Fibroblast of lung (primary cell): ENCODE measurements around the gene CNIH1.

ENCODE experiments used
- EZH2 ChIP-seq: IDR thresholded peaks from 2 replicates; pipeline ENCODE4 v1.5.1; 2012; ENCODE audit warnings: low read length, control low read depth, mild to moderate bottlenecking; ENCODE audit errors: missing control alignments
- TF ChIP-seq, protein P1 (sequence below), 2 donors: IDR thresholded peaks in 1 of 2; conservative IDR thresholded peaks in 1 of 2; 1 replicate in 1 of 2; 2 replicates in 1 of 2; pipeline ENCODE4 v1.5.1; 2011 to 2012; ENCODE audit warnings: low read length in 2 of 2, control low read depth in 1 of 2, inconsistent platforms in 1 of 2, low read depth in 1 of 2, mild to moderate bottlenecking in 1 of 2

DNA sequence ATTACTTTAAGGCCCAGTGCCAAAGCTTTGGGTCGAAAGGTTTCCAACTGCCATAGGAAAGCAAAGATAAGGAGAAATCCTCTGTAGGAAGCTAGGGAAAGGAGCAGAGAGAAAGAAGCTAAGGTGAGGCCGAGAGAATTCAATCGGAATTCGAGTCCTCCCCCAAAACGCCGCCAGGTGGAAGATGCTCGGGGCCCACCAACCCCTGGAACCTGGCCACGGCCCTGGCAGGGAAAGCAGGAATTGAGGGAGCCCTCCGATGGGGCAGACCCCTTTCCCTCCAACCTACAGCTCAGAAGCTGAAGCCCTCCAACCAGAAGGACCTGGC, 47.1 kb upstream of the CNIH1 start:
- TF ChIP-seq, protein P1, sequence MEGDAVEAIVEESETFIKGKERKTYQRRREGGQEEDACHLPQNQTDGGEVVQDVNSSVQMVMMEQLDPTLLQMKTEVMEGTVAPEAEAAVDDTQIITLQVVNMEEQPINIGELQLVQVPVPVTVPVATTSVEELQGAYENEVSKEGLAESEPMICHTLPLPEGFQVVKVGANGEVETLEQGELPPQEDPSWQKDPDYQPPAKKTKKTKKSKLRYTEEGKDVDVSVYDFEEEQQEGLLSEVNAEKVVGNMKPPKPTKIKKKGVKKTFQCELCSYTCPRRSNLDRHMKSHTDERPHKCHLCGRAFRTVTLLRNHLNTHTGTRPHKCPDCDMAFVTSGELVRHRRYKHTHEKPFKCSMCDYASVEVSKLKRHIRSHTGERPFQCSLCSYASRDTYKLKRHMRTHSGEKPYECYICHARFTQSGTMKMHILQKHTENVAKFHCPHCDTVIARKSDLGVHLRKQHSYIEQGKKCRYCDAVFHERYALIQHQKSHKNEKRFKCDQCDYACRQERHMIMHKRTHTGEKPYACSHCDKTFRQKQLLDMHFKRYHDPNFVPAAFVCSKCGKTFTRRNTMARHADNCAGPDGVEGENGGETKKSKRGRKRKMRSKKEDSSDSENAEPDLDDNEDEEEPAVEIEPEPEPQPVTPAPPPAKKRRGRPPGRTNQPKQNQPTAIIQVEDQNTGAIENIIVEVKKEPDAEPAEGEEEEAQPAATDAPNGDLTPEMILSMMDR (conservative IDR thresholded peaks at IDR 0.05 in 1 of 2, IDR thresholded peaks at IDR 0.05 in 1 of 2; ENCODE audit: low read depth in 1 of 2, low read length in 2 of 2) = no peak
- no peak for TF ChIP-seq EZH2
